Left ventricle myocardium superior (tissue), 1 donor: ENCODE measurements around the gene ZNF547. TPM values are rescaled to one million over a fixed set of nuclear protein-coding genes. Genes with fewer than 3 reads are reported as not detected.

Source experiments
- ATAC-seq: fragments of 200-7000 bp; cut with Tn5 transposase; one replicate; pipeline ENCODE4 v1.9.1; 2020; ENCODE audit warnings: mild to moderate bottlenecking, moderate library complexity
- DNase-seq: peaks from one replicate; pipeline ENCODE4 v3.0.0-alpha.2; 2020
- intact Hi-C: fragments of 100-400 bp; cut with micrococcal nuclease; formaldehyde crosslinking; loops from one replicate; pipeline ENCODE4 v1.11.0; 2022
- long read RNA-seq: library from polyadenylated mRNA; unstranded; transcript quantifications from one replicate; pipeline ENCODE4 v2.0.0, GENCODE V29; 2021
- total RNA-seq: library from RNA; stranded (reverse); fragmentation: NEBNext Ultra II Directional; extraction: Animal tissue kit (Norgen Biotek cat#: 25700); gene quantifications from one replicate; pipeline ENCODE4 v1.2.1, GENCODE V29; 2021
- donor health status: DM: no; HTN: yes; CAD: no; lungs with severe emphysema.

Gene ZNF547
- 3.2 TPM for total RNA-seq
- long read RNA-seq, partial matches to known transcripts = 0 of 4 reads
- long read RNA-seq, other reads (novel, unspliced or antisense) = 0 of 4 reads

DNA sequence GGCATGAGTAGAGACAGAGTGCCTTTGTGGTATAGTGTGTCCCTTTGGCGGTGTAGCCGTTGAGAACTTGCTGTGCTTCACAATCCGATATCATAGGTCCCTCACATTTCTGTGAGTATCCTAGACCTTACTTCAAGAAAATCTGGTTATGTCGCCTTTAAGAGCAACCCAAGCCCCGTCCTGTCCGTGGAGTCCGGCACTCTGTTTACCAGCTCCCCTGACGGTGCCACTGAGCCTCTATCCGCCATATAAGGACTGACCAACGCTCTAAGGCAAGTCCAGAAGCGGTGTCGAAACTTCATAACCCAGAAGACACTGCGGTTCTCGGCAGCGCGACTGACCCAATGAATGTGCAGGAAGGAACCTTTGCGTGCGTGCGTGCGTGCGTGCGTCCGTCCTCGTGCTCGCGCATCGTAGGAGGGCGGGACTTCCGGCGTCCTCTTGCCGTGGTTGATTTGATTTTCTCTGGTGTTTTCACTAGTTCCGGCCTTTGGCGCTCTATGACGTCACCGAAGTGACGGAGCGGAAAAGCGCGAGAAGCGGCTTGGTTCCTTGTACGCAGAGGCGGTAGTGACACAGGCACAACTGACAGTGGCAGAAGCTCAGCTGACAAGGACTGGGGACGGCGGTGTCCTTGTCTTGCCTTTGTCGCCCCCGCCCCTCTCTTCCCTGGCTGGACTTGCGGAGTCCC is at the start of gene ZNF547, which contains the start of gene TRAPPC2B:
TSS of gene ZNF547 (plus strand) at position 555 of the 691 bp plus-strand sequence. CDS start 5,005 bp downstream, outside the sequence.
TSS of gene TRAPPC2B (plus strand) at position 555 of the 691 bp plus-strand sequence. CDS start 1,283 bp downstream, outside the sequence.
- DNase-seq (peak; percentile 100), ATAC-seq (peak; percentile 96)
- intact Hi-C loops = no loop called here

DNA sequence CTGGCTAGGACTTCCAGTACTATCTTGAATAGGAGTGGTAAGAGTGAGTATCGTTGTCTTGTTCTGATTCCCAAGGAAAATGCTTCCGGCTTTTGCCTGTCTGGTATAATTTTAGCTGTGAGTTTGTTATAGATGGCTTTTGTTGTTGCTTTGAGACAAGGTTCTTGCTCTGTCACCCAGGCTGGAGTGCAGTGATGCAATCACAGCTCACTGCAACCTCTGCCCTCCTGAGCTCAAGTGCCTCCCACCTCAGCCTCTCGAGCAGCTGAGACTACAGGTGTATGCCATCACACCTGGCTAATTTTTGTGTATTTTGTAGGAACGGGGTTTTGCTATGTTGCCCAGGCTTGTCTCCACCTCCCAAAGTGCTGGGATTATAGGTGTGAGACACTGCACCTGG is 49.2 kb upstream of the ZNF547 start:
- ATAC-seq (no peak), DNase-seq (no peak)
- intact Hi-C loops = no loop called here

DNA sequence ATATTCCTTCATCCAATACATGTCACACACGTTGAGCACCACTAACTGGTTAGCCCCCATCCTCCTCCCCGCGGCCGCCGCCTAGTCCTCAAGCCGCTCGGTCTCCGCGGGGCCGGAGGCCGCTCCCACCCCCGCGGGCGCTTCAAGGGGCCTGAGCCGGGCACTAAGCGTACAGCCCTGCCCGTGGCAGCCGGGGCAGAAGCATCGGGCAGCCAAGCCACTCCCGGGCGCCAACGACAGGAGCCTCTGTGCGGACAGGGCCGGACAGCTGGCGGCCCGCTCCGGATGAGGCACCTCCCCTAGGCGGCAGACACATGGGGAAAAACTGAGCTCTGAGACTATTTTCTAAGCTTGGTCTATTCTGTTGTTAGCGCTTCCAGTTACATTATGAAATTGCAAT is 45.8 kb upstream of the ZNF547 start:
- intact Hi-C loops = no loop called here
- DNase-seq (peak; percentile 42), ATAC-seq (peak; percentile 44)

- intact Hi-C loops = no loop called here
- DNase-seq (no peak), ATAC-seq (peak; percentile 39)
These were observed 43.5 kb upstream of the ZNF547 start for GRCh38 chr19:57319869-57320179.

DNA sequence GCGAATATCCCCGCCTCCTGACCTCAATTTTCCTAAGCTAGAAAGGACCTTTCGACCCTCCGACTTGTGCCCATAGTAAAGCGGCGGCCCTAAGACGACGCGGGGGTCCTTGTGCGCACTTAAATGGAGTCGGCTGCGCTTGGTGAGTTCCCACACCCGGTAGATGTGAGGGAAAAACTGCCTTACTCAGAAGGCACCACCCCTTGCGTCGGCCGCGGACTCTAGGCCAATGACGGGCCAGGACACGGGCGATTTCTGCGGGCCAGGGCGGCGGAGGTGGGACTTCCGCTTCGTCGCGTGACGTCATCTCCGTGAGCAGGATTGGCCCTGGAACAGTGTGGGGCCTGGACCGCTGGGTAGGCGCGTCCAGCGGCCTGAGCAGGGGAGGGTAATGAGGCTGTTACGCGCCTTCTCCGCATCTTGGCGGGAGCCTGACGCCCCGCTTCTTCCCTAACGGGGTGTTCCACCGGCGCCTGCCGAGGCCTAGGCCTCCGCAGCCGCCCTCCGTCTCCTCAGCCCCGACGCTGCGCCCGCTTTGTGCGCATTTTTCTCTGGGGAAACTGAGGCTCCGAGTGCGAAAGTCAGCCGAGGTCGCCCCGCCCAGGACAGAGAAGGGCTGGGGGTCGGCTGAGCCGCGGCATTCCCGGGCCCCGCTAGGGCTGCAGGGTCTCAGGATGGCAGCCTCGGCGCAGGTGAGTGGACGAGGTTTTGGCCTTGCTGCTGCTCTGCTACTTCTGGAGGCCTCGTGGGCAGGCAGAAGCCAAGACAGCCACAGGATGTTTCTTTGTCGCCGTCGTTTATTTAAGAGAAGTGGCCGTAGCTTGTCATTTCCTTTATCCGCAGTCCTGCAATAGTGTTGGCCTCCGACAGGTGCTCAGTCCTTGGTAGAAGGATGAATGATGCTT is 42.9 kb upstream of the ZNF547 start, which contains the start of gene ZNF543:
TSS of gene ZNF543 (plus strand) at position 293 of the 905 bp plus-strand sequence. CDS start at position 675, 382 bp downstream.
- intact Hi-C loops = no loop called here
- DNase-seq (peak; percentile 98), ATAC-seq (peak; percentile 99)

DNA sequence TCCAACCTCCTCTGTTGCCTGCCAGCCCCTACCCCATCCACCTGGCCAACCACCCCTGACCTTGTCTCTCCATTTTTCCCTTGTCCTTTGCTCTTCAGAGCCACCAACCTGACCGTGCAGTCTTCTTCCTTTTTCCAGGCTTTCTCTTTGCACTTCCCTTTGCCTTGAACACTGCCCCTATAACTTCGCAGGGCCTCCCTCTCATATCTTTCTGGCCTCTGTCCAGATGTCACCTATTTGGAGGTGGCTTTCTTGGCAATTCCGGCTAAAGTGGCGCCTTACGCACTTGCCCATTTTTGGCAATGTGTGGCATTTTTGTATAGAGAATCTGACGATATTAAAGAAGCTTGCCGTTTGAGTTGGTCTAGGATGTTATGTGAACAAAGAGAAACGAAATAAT is 42.2 kb upstream of the ZNF547 start:
- ATAC-seq (no peak), DNase-seq (no peak)
- intact Hi-C loops = no loop called here

DNA sequence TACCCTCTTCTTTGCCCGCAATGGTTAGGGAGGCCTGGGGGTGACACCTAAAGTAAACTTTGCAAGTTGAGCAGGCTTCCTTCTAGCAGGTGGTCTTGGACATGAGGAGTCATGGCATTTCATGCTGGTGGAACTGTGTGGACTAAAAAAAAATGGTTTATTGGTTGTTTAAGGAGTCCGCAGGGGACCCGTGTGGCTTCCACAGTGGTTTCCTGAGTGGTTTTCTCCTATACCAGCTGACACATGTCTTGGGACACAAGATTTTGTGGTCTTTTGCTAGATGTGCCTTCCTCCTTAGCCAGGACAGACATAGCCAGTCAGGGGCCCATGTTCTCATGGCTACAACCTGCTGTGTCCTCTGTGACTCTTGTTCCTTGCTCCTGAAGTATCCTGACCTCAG is 41.6 kb upstream of the ZNF547 start:
- no peak for ATAC-seq

GRCh38 chr19:57324992-57325391 is 38.4 kb upstream of the ZNF547 start:
- ATAC-seq (no peak), DNase-seq (no peak)
- intact Hi-C loops = no loop called here

More for the DNA sequence above, 41.6 kb upstream of the ZNF547 start:
- intact Hi-C loops = no loop called here
- DNase-seq = no peak

- DNase-seq = no peak
- ATAC-seq = no peak
- intact Hi-C loops = no loop called here
These were observed 35.4 kb upstream of the ZNF547 start for GRCh38 chr19:57327993-57328392.

DNA sequence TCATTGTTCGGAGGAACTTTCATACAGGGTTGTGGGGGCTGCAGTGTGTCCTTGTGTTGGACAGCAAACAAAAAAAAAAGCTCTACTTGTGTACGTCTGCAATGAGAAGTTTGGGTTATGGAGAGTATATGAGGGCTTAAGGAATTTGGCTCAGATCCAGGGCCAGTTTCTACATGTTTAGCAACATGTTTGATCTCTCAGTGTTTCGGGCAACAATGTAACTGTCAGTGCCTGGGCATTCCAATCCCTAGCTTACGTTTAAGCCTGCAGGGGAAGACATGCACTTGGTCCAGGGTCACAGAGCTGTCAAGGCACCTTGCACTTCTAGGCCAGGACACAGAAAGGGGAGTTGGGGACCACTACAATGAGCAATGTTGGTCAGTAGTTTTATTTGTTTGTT is 29.2 kb upstream of the ZNF547 start:
- intact Hi-C loops = no loop called here
- ATAC-seq (no peak), DNase-seq (no peak)

DNA sequence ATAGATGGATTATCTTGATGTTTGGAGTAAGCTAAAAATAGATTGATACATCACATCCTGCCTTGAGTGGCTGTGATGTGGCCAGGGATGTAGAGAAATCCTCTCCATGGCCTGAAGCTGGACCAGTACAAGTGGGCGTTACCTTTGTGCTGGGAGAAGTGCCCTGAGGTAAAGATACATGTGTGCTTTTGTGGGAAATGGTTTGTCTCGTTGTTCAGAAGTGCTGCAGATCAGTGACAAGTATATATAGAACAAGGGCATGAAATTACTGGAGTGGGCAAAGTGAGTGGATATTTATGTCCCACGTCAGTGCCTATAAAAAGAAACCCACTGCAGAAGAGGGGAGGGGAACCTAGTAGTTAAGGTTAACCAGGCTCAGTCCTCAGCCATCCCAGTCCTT is 24.5 kb upstream of the ZNF547 start:
- DNase-seq (no peak), ATAC-seq (peak; percentile 95)
- intact Hi-C loops = no loop called here

- intact Hi-C loops = no loop called here
- DNase-seq (no peak), ATAC-seq (no peak)
These were observed 20.8 kb upstream of the ZNF547 start for GRCh38 chr19:57342582-57342981.

DNA sequence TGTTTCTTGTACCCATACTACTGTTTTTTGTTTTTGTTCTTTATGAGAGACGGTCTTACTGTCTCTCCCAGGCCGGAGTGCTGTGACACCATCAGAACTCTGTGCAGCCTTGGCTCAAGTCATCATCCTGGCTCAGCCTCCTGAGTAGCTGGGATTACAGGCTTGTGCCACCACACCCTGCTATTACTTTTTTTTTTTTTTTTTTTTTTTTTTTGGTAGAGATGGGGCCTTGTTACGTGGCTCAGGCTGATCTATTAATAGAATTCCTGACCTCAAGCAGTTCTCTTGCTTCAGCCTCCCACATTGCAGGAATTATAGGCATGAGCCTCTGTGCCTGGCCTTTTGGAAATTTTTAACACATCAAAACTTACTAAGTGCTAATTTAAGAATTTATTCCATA is 15.2 kb upstream of the ZNF547 start:
- no peak for DNase-seq
- ATAC-seq = no peak
- intact Hi-C loops = no loop called here

GRCh38 chr19:57350877-57351805 is 12.2 kb upstream of the ZNF547 start, which contains the start of gene ZNF304:
ZNF304 (plus strand) TSS chr19:57351271; CDS start chr19:57351665, 394 bp downstream.
- ATAC-seq (peak; percentile 98), DNase-seq (peak; percentile 96)
- intact Hi-C loops = no loop called here

DNA sequence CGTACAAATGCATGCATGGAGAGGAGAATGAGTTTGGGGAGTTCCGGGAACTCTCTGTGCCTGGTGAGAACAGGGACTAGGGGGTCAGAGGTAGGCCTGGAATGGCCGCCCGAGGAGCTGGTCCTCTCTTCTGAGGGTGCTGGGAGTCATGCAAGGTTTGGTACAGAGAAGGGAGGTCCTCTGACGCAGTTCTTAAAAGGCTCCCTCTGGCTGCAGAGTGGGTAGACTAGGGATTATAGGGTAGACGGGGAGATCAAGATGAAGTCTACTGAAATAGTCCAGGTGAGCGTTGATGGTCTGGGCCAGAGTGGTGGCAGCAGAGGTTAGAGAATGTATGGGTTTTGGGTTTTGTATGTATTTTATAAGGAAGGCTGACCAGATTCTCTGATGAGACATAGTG is 11.5 kb upstream of the ZNF547 start:
- intact Hi-C loops = no loop called here

GRCh38 chr19:57355916-57356315 is 7.4 kb upstream of the ZNF547 start:
- no peak for DNase-seq
- intact Hi-C loops = no loop called here
- no peak for ATAC-seq

More for the DNA sequence above, 11.5 kb upstream of the ZNF547 start:
- DNase-seq (no peak), ATAC-seq (peak; percentile 14)

- ATAC-seq (no peak), DNase-seq (no peak)
- intact Hi-C loops = no loop called here
These were observed 5.9 kb upstream of the ZNF547 start for GRCh38 chr19:57357406-57357805.

DNA sequence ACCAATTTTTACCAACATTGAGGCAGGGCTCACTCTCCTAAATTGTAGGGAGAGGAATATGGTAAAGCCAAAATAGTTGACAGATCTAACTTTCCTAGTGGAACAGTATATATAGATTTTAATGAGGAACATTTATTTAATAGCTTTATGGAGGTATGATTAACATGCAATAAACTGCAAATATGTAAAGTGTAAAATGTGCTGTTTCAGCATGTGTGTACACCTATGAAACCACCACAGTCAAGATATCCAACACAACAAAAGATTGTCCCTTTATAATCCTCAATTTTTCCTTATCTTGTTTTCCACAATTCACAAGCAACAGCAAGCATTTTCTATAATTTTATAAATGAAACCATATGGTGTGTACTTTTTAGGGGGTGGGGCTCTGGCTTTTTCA is 4.1 kb upstream of the ZNF547 start:
- intact Hi-C loops = no loop called here
- ATAC-seq (no peak), DNase-seq (no peak)

- intact Hi-C loops = no loop called here
- ATAC-seq = no peak
- no peak for DNase-seq
These were observed 932 bp upstream of the ZNF547 start for GRCh38 chr19:57362419-57362818.
